Lower leg skin (tissue), 3 donors: ENCODE measurements around the gene VRK2.

Experiments
- POLR2A ChIP-seq, 2 donors: fragments of 450-650 bp; IDR thresholded peaks; one replicate each; pipeline ENCODE4 v1.6.1; 2016 to 2017; ENCODE audit warnings: antibody characterized with exemption in 2 of 2, mild to moderate bottlenecking in 1 of 2, moderate library complexity in 1 of 2
- TF ChIP-seq, protein P1 (sequence below), 3 donors: fragments of 450-650 bp; IDR thresholded peaks; one replicate each; pipeline ENCODE4 v1.5.1; 2016; ENCODE audit warnings: antibody characterized with exemption in 3 of 3, mild to moderate bottlenecking in 3 of 3, moderate library complexity in 2 of 3

DNA sequence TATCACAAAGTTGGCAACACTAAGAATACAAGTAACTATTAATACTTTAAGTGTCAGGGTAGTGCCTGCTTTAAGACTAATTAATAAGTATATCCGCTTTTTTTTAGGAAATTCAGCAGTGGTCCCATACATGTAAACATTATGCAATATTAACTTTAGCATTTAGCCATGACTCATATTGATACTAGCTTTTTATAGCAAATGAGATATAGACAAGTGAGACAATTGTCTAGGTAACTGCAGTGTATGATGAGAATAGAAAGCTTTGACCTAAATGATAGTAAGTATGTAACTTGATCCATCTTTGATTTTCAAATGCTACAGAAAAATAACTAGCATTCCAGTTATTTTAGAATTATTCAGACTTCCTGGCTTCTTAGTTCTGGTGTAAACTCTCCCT lies 27.4 kb upstream of the VRK2 start:
- TF ChIP-seq, protein P1, sequence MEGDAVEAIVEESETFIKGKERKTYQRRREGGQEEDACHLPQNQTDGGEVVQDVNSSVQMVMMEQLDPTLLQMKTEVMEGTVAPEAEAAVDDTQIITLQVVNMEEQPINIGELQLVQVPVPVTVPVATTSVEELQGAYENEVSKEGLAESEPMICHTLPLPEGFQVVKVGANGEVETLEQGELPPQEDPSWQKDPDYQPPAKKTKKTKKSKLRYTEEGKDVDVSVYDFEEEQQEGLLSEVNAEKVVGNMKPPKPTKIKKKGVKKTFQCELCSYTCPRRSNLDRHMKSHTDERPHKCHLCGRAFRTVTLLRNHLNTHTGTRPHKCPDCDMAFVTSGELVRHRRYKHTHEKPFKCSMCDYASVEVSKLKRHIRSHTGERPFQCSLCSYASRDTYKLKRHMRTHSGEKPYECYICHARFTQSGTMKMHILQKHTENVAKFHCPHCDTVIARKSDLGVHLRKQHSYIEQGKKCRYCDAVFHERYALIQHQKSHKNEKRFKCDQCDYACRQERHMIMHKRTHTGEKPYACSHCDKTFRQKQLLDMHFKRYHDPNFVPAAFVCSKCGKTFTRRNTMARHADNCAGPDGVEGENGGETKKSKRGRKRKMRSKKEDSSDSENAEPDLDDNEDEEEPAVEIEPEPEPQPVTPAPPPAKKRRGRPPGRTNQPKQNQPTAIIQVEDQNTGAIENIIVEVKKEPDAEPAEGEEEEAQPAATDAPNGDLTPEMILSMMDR (IDR thresholded peaks at IDR 0.05): no peak
- TF ChIP-seq POLR2A (IDR thresholded peaks at IDR 0.05): no peak
